HFF-Myc (cell line): ENCODE measurements around the gene PAX5.

Experiments used
- DNase-seq: peaks from one replicate; pipeline ENCODE4 v3.0.0-alpha.2; 2011; ENCODE audit warnings: low read depth; ENCODE audit errors: extremely low read depth
- H3K4me3 ChIP-seq: replicated peaks from 2 replicates; pipeline ENCODE4 v1.5.1; 2011; ENCODE audit warnings: low read depth, mild to moderate bottlenecking, control low read depth, low read length
- TF ChIP-seq, protein P1 (sequence below): IDR thresholded peaks from 2 replicates; pipeline ENCODE4 v1.5.1; 2012; ENCODE audit warnings: mild to moderate bottlenecking, low read depth, low read length, control low read depth; ENCODE audit errors: missing control alignments

Gene PAX5

DNA sequence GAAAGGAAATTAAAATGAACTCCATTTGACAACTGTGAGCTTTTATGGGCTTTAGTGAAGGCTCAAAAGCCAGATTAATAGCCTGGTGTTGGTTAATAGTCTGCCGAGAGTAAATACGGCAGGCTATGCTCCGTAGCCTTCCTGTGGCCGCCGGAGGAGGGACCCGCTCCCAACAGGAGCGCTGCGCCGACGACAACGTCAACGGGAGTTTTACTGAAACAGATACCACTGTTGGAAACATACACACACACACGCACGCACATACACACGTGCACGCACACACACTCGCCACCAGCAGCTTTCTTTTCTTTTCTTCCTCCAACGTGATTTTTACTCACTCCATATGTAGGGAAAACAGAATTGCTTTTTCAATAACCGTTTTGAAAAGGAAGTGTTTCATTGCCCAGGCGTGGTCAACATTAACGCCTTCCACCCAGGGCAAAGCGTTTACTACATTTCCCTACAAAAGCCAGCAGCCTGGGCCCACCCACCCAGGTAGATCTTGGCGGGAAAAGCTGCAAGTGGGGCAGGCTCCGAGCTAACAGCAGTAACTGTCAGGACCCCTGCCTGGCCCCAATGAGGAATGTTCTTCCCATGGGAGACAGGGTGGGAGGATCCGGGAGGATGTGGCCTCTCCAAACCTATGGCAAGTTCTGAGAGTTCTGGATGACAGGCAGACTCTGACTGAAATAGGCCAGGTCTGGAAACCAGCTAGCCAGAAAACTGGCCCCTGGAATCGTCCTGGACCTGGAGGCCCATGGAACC, 72.3 kb downstream of the PAX5 start:
- TF ChIP-seq, protein P1, sequence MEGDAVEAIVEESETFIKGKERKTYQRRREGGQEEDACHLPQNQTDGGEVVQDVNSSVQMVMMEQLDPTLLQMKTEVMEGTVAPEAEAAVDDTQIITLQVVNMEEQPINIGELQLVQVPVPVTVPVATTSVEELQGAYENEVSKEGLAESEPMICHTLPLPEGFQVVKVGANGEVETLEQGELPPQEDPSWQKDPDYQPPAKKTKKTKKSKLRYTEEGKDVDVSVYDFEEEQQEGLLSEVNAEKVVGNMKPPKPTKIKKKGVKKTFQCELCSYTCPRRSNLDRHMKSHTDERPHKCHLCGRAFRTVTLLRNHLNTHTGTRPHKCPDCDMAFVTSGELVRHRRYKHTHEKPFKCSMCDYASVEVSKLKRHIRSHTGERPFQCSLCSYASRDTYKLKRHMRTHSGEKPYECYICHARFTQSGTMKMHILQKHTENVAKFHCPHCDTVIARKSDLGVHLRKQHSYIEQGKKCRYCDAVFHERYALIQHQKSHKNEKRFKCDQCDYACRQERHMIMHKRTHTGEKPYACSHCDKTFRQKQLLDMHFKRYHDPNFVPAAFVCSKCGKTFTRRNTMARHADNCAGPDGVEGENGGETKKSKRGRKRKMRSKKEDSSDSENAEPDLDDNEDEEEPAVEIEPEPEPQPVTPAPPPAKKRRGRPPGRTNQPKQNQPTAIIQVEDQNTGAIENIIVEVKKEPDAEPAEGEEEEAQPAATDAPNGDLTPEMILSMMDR = no peak
- H3K4me3 ChIP-seq = no peak overlapping the region
- peak; percentile 10 for DNase-seq

DNA sequence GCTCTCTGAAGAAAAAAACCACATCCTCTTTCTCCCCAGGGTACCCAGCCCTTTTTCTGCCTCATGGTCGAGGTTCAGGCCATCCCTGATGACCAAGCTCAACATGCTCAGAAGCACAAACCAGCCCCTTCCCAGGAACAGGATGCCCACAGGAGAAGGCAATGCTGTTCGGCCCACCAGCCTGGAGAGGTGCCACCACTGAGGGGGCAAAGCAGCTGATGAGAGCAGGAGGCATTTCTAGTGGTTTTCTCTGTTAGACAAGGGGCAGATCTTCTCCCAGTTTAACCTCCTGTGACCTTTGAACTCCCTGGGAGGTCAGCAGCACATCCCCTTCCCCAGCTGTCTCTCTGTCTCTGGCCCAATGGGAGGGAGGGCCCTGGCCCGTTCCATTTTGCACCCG, 73.0 kb downstream of the PAX5 start:
- no peak for DNase-seq
- TF ChIP-seq, protein P1 = no peak
- H3K4me3 ChIP-seq = no peak overlapping the region

- no peak overlapping the region for H3K4me3 ChIP-seq
- DNase-seq = no peak
- TF ChIP-seq, protein P1 = no peak
These were observed 73.5 kb downstream of the PAX5 start for GRCh38 chr9:36960575-36960955.

GRCh38 chr9:36959681-36960574, 74.1 kb downstream of the PAX5 start:
- H3K4me3 ChIP-seq = no peak overlapping the region
- no peak for DNase-seq
- TF ChIP-seq, protein P1 = no peak

GRCh38 chr9:36956908-36957307, 77.2 kb downstream of the PAX5 start:
- H3K4me3 ChIP-seq = no peak overlapping the region
- no peak for DNase-seq
- TF ChIP-seq, protein P1 = no peak

DNA sequence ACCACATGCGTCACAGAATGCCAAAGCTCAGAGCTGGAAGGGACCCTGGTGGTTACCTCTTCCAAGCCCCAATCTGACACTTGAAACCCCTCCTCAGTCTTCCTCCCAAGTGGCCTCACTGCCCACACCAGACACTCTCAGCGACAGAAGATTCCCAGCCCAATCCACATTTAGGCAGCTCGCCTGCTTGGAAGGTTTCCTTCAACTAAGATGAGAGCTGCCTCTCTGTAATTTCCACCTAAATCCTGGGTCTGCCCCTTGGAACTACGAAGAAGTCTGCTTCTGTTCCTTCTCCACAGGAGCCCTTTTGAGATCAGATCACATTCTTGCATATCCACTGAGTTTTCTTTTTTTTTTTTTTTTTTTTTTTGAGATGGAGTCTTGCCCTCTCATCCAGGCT, 83.7 kb downstream of the PAX5 start:
- TF ChIP-seq, protein P1 = no peak
- H3K4me3 ChIP-seq = no peak overlapping the region

More for the DNA sequence above, 83.7 kb downstream of the PAX5 start:
- DNase-seq = no peak
